Epithelial cell of prostate (primary cell): ENCODE data around the gene MCF2L2.
"Not testable (repeated sequence)": the region's sequence is repeated elsewhere in the genome, so short reads cannot be mapped to it uniquely, and the experiment has no call there.

Experiments
- DNase-seq: peaks from one replicate; pipeline ENCODE4 v3.0.0-alpha.2; 2011; ENCODE audit warnings: low read depth, low spot score
- H3K27ac ChIP-seq: fragments of 450-650 bp; 2 replicates; pipeline ENCODE4 v1.5.1; 2017; ENCODE audit warnings: mild to moderate bottlenecking

Gene MCF2L2

GRCh38 chr3:183377307-183377959 lies 51.0 kb downstream of the MCF2L2 start:
- DNase-seq = peak; percentile 45
- H3K27ac ChIP-seq = peak overlapping the region; percentile 75

- H3K27ac ChIP-seq = no peak overlapping the region
- no peak for DNase-seq
These were observed 52.6 kb downstream of the MCF2L2 start for GRCh38 chr3:183375787-183376186.

DNA sequence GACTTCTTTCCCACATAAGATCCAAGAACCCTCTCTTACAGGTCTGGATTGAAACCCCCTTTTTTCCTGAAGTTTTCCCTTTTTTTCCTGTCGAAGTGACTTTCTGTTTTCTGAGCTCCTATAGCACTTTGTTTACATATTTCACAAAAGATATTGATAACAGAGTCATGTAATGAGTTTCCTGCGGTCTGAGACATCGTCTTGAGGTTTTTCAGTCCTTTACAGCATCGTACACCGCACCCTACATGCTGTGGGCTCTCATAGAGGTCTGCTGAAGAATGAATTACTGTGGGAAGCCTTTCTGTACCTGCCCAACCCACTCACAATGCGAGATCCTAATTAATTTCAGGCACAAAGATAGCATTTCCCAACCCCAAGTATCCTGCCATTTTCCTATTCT lies 53.1 kb downstream of the MCF2L2 start:
- H3K27ac ChIP-seq = no peak overlapping the region
- DNase-seq = no peak

GRCh38 chr3:183372911-183373310 lies 55.5 kb downstream of the MCF2L2 start:
- H3K27ac ChIP-seq = peak overlapping the region; percentile 97
- DNase-seq = no peak

DNA sequence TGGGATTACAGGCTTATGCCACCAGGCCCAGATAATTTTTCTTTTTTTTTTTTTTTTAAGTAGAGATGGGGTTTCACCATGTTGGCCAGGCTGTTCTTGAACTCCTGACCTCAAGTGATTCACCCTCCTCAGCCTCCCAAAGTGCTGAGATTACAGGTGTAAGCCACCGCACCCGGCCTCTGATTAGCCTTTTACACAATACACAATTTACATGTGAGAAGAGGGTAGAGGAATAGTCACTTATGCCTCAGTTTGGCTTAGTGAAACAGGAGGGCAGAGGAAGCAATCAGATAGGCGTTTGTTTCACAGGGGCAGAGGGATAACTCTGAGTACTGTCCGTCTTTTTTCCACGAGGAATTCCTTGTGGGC lies 56.8 kb downstream of the MCF2L2 start:
- H3K27ac ChIP-seq = peak overlapping the region; percentile 97
- not testable (repeated sequence) for DNase-seq

GRCh38 chr3:183370391-183370790 lies 58.0 kb downstream of the MCF2L2 start:
- H3K27ac ChIP-seq = peak overlapping the region; percentile 97
- DNase-seq = no peak

DNA sequence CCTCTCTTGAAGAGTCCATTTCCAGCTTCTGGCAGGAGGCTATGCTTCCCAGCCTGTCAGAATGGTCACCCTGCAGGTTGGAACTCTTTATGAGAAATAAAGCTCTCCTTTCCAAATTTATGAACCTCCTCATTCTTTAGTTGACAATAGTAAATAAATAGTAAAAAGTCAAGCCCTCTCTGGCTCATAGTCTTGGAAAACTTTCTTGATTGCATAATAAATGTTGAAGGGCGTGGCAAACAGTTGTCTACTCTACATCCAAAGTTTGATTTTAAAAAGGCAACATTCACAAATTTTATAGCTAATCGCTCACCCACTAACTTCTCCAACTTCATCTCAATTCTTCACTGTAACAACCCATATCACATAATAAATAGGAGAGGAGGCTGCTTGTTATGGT lies 58.8 kb downstream of the MCF2L2 start:
- peak overlapping the region; percentile 97 for H3K27ac ChIP-seq
- DNase-seq = no peak

- no peak for DNase-seq
These were observed 59.3 kb downstream of the MCF2L2 start for GRCh38 chr3:183369117-183369516.

GRCh38 chr3:183360971-183361624 lies 67.3 kb downstream of the MCF2L2 start:
- H3K27ac ChIP-seq = no peak overlapping the region
- DNase-seq = no peak

More at GRCh38 chr3:183369117-183369516, 59.3 kb downstream of the MCF2L2 start:
- H3K27ac ChIP-seq = peak overlapping the region; percentile 97

DNA sequence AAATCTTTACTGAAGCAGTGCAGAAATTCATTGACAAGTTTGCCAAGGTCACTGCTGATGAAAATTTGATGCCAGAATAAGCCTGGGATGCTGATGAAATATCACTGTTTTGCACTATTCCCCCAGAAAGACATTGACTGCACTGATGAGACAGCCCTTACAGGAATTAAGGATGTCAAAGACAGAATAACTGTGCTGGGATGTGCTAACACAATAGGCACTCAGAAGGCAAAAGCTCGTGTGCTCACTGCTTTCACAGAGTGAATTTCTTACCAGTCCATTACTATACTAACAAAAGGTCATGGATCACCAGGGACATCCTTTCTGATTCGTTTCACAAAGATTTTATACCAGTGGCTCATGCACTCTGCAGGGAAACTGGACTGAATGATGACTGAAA lies 69.4 kb downstream of the MCF2L2 start:
- H3K27ac ChIP-seq = no peak overlapping the region
- no peak for DNase-seq

GRCh38 chr3:183357564-183358079 lies 70.8 kb downstream of the MCF2L2 start:
- no peak for DNase-seq
- H3K27ac ChIP-seq = no peak overlapping the region

DNA sequence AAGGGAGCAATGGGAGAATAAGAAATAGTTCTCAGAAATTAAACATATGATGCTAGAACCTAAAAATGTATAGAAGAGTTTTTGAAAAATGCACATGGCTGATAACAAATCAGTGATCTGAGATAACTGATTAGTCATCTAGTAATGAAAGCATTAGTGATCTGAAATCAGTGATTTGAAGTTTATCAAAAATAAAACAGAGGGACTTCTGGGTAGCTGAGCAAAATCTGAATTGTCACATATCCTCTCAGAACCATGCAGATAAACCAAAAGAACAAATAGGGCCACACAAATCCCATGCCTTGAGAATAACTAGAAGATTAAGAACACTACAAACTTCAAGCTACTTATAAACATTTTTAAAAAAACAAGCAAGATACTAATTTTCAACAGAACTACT lies 71.5 kb downstream of the MCF2L2 start:
- H3K27ac ChIP-seq = no peak overlapping the region
- no peak for DNase-seq

DNA sequence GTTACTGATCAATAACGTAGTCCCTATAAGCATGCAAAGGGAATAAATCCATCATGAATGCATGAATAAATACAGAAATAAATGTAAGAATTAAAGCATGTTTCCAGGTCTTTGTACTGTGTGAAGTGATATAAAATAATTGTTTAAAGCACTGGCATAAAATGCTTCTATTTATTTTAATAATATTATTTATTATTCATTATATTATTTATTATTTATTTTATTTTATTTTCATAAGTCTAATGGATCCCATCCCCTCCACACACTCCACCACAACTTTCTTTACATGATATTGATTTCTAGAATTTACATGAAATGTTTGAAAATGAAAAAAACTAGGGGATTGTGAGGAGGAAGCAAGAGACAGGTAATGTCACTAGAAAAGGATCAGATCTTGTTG lies 73.5 kb downstream of the MCF2L2 start:
- DNase-seq = no peak
- H3K27ac ChIP-seq = no peak overlapping the region

DNA sequence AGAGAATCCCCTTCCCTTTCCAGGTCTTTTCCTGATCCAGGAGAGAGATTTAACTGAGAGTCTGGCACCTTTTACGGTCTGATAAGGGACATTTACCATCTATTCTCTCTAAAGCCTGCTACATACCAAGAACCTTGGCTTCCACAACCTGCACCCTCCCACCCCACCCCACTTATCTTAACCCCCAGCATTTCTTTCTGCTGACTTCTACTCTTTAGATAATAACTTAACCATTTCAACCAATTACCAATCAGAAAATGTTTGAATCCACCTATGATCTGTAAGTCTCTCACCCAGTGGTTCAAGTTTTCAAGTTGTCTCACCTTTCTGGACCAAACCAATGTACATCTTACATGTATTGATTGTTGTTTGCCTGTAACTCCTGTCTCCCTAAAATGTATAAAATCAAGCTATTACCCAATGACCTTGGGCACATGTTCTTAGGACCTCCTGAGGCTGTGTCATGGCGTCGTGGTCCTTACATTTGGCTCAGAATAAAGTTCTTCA lies 74.0 kb downstream of the MCF2L2 start:
- DNase-seq = no peak
- no peak overlapping the region for H3K27ac ChIP-seq

DNA sequence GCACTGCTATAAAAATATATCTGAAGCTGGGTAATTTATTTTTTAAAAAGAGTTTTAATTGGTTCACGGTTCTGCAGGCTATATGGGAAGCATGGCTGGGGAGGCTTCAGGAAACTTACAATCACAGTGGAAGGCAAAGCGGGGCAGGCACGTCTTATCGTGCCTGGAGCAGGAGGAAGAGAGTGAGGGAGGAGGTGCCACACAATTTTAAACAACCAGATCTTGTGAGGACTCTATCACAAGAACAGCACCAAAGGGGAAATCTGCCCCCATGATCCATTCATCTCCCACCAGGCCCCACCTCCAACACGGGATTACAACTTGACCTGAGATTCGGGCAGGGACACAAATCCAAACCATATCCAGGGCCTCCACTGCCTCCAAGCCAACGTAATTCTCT lies 75.0 kb downstream of the MCF2L2 start:
- no peak for DNase-seq
- no peak overlapping the region for H3K27ac ChIP-seq

GRCh38 chr3:183350164-183350563 lies 78.3 kb downstream of the MCF2L2 start:
- H3K27ac ChIP-seq = no peak overlapping the region
- no peak for DNase-seq

- no peak for DNase-seq
- H3K27ac ChIP-seq = no peak overlapping the region
These were observed 78.8 kb downstream of the MCF2L2 start for GRCh38 chr3:183349421-183350157.

DNA sequence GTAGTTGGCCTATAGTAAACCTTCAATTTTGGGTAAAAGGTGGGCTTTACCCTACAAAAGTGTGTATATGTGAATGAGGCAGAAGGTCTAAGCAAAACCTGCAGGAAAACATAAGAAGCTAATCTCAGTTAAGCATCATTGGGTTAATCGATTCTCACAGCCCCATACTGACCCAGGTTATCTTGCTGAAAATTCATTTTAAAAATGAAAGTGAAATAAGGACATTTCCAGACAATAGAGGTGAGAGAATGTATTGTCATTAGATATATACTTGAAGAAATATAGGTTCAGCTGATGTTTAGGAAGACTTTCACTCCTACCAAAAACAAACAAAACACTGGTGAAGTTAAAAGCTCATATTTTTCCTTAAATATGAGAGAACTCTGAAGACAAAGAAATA lies 85.6 kb downstream of the MCF2L2 start:
- no peak for DNase-seq
- H3K27ac ChIP-seq = no peak overlapping the region

- DNase-seq = no peak
- H3K27ac ChIP-seq = no peak overlapping the region
These were observed 86.7 kb downstream of the MCF2L2 start for GRCh38 chr3:183341545-183342288.

DNA sequence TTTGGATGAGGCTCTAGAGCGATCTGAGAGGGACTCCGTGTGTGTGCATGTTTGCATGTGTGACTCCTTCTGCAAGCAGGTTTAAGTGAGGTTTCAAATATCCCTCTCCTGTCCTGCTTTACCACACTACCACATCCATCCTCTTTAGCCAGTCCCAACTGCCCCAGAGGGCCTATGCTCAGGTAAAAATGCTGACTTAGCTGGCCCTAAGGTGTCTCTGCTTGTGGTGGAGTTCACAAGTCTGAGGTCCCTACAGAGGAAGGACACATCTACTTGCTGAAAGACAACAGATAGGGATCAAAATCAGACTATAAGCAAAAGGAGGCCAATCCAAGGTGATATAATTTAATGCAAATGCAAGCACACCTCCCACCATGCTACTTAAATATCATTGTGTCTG lies 88.2 kb downstream of the MCF2L2 start:
- no peak overlapping the region for H3K27ac ChIP-seq

More for the DNA sequence above, 88.2 kb downstream of the MCF2L2 start:
- DNase-seq = no peak
